ENCODE results near the gene YY1. TPM values are rescaled to one million over a fixed set of nuclear protein-coding genes. Genes with fewer than 3 reads are reported as not detected.

The YY1 gene
- total RNA-seq, 1 donor from 2014 or later, result 72.0 TPM

DNA sequence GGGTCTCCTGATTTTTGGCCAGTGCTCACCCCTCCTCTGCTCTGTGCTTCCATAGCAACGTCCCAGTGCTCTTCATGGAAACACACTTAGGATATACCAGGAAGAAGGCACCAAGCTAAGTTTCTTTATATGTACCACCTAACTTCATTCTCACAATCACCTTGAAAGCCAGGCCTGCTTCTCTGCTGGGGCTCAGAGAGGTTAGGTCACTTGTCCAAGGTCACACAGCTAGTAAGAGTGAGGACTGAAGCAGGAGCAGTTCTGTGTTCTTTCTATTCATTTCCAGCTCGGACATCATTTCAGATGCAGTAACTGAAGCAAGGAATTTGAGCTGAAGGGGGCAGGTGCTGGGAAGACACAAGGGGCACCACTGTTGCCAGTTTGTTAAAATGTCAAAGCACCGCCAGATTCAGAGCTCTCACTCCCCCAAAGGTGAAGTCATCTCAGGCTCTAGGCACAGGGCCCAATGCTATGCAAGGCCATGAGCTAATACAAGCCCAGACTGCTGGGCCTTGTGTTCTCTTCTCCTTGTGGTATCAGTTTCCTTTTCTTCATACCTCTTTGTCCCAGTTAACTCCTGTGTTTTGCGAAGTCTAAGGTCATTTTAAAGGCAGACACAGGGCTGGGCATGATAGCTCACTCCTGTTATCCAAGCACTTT lies 19.7 kb upstream of the YY1 start:
- Mint-ChIP-seq H3K27me3 (ENCODE audit: low read depth) (no peaks in the 10 kb centered on the region), H3K27ac (ENCODE audit: unreplicated experiment) (no peak overlapping the region), H3K9me3 (no peaks in the 10 kb centered on the region), H3K36me3 (ENCODE audit: low read depth) (no peaks in the 10 kb centered on the region), H3K4me1 (peaks cover 25% of the 10 kb centered on the region), H3K4me3 (no peak overlapping the region)
- TF ChIP-seq, protein P1, sequence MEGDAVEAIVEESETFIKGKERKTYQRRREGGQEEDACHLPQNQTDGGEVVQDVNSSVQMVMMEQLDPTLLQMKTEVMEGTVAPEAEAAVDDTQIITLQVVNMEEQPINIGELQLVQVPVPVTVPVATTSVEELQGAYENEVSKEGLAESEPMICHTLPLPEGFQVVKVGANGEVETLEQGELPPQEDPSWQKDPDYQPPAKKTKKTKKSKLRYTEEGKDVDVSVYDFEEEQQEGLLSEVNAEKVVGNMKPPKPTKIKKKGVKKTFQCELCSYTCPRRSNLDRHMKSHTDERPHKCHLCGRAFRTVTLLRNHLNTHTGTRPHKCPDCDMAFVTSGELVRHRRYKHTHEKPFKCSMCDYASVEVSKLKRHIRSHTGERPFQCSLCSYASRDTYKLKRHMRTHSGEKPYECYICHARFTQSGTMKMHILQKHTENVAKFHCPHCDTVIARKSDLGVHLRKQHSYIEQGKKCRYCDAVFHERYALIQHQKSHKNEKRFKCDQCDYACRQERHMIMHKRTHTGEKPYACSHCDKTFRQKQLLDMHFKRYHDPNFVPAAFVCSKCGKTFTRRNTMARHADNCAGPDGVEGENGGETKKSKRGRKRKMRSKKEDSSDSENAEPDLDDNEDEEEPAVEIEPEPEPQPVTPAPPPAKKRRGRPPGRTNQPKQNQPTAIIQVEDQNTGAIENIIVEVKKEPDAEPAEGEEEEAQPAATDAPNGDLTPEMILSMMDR (conservative IDR thresholded peaks at IDR 0.05), result no peak
- DNase-seq (ENCODE audit: low read depth, low spot score), result no peak

DNA sequence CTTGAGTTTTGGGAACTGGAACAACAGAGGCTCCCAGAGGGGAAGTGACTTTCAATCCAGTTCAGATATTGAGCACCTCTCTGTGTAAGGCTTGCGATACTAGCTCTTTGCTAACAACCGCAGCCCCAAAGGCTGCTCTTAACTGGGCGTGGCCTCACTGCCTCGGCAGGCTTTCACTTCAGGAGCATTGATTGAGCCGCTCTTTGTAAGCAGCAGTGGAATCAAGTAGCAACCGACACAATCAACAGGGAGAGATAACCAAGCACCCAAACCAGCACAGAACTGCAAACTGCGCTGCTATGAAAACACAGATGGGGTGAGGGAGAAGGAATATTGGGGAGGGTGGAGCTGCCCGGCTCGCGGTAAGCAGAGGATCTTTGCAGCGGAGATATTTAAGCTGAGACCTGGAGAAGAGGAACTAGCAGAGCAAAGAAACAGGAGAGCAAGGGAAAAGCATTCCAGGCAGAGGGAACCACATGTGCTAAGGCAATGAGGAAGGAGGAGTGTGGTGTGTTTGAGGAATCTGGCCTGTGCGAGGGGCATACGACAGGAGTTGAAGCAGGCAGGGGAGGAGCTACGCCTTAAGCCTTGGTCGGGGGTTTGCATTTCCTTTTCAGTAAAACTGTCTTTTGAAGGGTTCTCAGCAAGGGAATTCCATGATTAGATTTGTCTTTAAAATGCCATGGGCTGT lies 17.3 kb upstream of the YY1 start:
- TF ChIP-seq, protein P1 (conservative IDR thresholded peaks at IDR 0.05), result no peak
- DNase-seq (ENCODE audit: low read depth, low spot score), result peak; percentile 39
- Mint-ChIP-seq H3K4me3 (no peak overlapping the region), H3K27me3 (ENCODE audit: low read depth) (no peaks in the 10 kb centered on the region), H3K27ac (ENCODE audit: unreplicated experiment) (no peak overlapping the region), H3K36me3 (ENCODE audit: low read depth) (no peaks in the 10 kb centered on the region), H3K9me3 (no peaks in the 10 kb centered on the region), H3K4me1 (peaks cover 8% of the 10 kb centered on the region)

DNA sequence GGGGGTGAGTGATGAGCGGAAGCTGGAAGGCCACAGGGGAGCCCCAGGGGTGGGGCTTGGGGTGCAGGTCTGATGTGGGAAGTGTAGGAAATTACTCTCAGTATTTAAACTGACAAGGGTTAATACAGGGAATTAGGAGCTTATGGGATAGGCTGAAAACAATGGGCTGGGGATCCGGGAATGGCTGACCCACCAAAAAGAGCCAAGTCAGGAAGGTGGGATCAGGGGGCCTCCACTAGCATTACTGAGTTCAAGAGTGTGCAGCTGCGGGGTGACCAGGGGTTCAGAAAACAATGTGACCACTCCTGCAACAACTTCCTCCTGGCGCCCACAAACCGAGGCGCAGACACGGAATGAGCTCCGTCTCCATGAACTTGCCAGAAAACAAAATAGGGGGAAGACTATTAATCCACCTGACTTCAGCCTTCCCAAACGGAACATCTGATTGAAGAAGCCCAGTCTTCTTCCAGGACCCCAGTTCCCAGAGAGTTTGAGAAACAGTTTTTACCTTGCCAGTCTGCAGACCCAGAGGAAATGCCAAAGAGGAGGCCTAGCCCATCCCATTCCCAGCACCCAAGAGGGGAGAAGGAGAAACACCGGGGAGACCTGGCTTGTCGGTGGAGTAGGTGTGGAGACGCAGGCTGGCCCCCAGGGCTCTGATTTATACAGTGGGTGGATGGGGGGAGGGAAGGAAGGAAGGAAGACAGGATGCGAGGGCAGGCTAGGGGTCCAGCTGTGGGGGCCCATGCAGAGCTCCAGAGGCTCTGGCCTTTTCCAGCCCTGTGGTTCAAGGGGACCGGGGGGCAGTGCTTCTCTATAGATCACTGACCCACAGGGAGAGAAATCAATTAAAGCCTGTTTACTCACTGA lies 16.5 kb upstream of the YY1 start:
- Mint-ChIP-seq H3K36me3 (ENCODE audit: low read depth) (no peaks in the 10 kb centered on the region), H3K27ac (ENCODE audit: unreplicated experiment) (no peak overlapping the region), H3K4me1 (peaks cover 7% of the 10 kb centered on the region), H3K4me3 (no peak overlapping the region), H3K27me3 (ENCODE audit: low read depth) (no peaks in the 10 kb centered on the region), H3K9me3 (no peaks in the 10 kb centered on the region)
- DNase-seq (ENCODE audit: low read depth, low spot score), result no peak
- TF ChIP-seq, protein P1 (conservative IDR thresholded peaks at IDR 0.05), result no peak

DNA sequence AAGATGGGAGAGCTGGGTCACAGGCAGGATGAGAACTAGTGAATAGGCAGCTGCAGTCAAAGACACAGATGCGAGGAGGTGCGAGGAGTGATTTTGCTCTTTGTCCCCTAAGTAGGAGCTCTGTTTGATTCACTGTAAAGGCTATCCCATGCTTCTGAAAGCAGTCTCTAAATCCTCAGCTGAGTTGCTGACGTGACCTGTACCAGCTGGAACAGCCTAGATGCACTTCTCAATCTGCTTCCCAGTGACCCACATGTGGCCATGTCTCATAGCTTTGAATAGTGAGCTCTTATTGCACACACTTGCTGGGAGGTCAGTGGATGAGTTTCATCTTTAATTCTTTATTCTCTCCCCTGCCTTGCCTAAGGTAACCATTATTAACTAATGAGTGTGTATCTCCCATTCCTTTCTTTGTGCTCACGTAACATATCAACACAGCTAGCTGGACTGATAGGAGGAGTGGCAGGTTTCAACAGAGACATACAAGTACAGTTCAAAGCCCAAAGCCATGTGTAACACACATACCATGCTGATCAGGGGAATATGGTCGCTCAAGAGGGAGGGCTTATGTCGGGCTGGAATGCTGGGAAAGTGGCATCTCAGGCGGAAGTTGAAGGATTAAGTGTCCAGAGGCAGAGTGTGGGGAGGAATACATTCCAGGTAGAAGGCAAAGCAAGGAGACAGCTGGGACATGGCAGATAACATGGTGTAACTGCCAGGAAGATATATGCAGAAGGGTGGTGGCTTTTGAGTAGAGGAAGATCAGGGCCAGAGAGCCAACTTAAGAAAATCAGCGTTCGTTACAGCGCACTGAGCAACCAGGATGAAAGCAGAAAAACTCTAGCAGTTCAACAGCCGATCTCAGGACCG lies 15.4 kb upstream of the YY1 start:
- H3K9me3 Mint-ChIP-seq, result no peaks in the 10 kb centered on the region
- DNase-seq (ENCODE audit: low read depth, low spot score), result no peak
- H3K27ac Mint-ChIP-seq (ENCODE audit: unreplicated experiment), result peak overlapping the region; percentile 85
- H3K36me3 Mint-ChIP-seq (ENCODE audit: low read depth), result no peaks in the 10 kb centered on the region
- peak overlapping the region; percentile 20 for H3K4me3 Mint-ChIP-seq
- H3K27me3 Mint-ChIP-seq (ENCODE audit: low read depth), result no peaks in the 10 kb centered on the region
- peaks cover 4% of the 10 kb centered on the region for H3K4me1 Mint-ChIP-seq
- TF ChIP-seq, protein P1 (conservative IDR thresholded peaks at IDR 0.05), result no peak
